ENCODE data around the gene SURF4. TPM values are rescaled to one million over a fixed set of nuclear protein-coding genes. Genes with fewer than 3 reads are reported as not detected.

Gene SURF4
- total and polyA plus RNA-seq, 2 of the 13 experiments (the other 11 are each of a cell fraction or from before 2014, with no cell fraction given), result 220 to 265 TPM

- WGBS (ENCODE audit: low lambda C conversion rate), result 0% methylated on average over 12 of the region's 41 CpGs
- peak overlapping the region; percentile 99 for H3K9ac ChIP-seq (ENCODE audit: insufficient read depth, low read depth, low read length)
- POLR2A ChIA-PET, result interaction anchor here (0.6 to 2.6 kb wide), 25 partner anchors 8 to 367 kb away, joined by 3 to 22 read pairs (median 5); partner anchors contain the start of genes ADAMTS13, CACFD1, REXO4 and SLC2A6
- peak overlapping the region; percentile 97 for H3K27ac ChIP-seq (ENCODE audit: extremely low read length, insufficient read depth, low read length)
- H4K20me1 ChIP-seq (ENCODE audit: insufficient read depth, low read length), result peaks cover 19% of the 10 kb centered on the region
- FAIRE-seq (no peak), DNase-seq (ENCODE audit: low spot score) (no peak), ATAC-seq (peak; percentile 79)
- BruUV-seq (replicated peaks), result no TSS peak
- peak overlapping the region; percentile 82 to 100 (median 97) for H3K4me3 ChIP-seq (replicated peaks in 1 of 3; ENCODE audit: insufficient read depth in 1 of 3, low read depth in 2 of 3, low read length in 3 of 3)
- no peak overlapping the region for H2AFZ ChIP-seq (ENCODE audit: low read length)
- in situ Hi-C loops (cut with HindIII; ENCODE audit: extremely low pct_ligation_motif_present, low pct_unique_long_range_greater_than_20kb) (no loop called here), intact Hi-C loops (cut with micrococcal nuclease; ENCODE audit: unreplicated experiment) (no loop called here)
- CTCF ChIA-PET (ENCODE audit: low intra/inter-chr PET ratio, low total read pairs), result no interaction called here
- H3K36me3 ChIP-seq (replicated peaks in 1 of 2; ENCODE audit: control insufficient read depth in 1 of 2, insufficient read depth in 2 of 2, low read length in 2 of 2), result peaks cover 20 to 67% of the 10 kb centered on the region in 2 experiments
- peaks cover 29% of the 10 kb centered on the region for H3K4me1 ChIP-seq (ENCODE audit: insufficient read depth, low read length)
- H3K4me2 ChIP-seq (ENCODE audit: low read depth, low read length), result peak overlapping the region; percentile 97
- H3K27me3 ChIP-seq (ENCODE audit: control insufficient read depth in 1 of 2, insufficient read depth in 2 of 2, low read length in 2 of 2), result no peaks in the 10 kb centered on the region; a peak in 1 of 5 replicates
- peaks cover 34% of the 10 kb centered on the region for H3K79me2 ChIP-seq (ENCODE audit: insufficient read depth, low read length)
- no peaks in the 10 kb centered on the region for H3K9me3 ChIP-seq (ENCODE audit: low read length)
- no peak for TF ChIP-seq RNF2 (conservative IDR thresholded peaks at IDR 0.05; ENCODE audit: low read depth)
- no peak for TF ChIP-seq TMF1 (CRISPR knock-in tag; IDR thresholded peaks at IDR 0.05; ENCODE audit: low read depth)
- TF ChIP-seq ZSCAN21 (CRISPR knock-in tag; IDR thresholded peaks at IDR 0.05; ENCODE audit: borderline replicate concordance), result no peak
- TF ChIP-seq ELF1 (CRISPR knock-in tag; IDR thresholded peaks at IDR 0.05), result no peak
- TF ChIP-seq HIC2 (CRISPR knock-in tag; IDR thresholded peaks at IDR 0.05; ENCODE audit: low read depth), result no peak
- TF ChIP-seq ZNF430 (CRISPR knock-in tag; IDR thresholded peaks at IDR 0.05), result no peak
- TF ChIP-seq ZBED4 (CRISPR knock-in tag; IDR thresholded peaks at IDR 0.05; ENCODE audit: borderline replicate concordance), result no peak
- no peak for TF ChIP-seq ELF3 (CRISPR knock-in tag; IDR thresholded peaks at IDR 0.05)
- no peak for TF ChIP-seq ZNF30 (CRISPR knock-in tag; IDR thresholded peaks at IDR 0.05)
- no peak for TF ChIP-seq ZNF552 (CRISPR knock-in tag; IDR thresholded peaks at IDR 0.05; ENCODE audit: borderline replicate concordance)
- TF ChIP-seq ELK4 (CRISPR knock-in tag; IDR thresholded peaks at IDR 0.05; ENCODE audit: borderline replicate concordance), result no peak
- no peak for TF ChIP-seq PBX2 (CRISPR knock-in tag; IDR thresholded peaks at IDR 0.05)
- 0 out of 2 replicates have a peak, but pooled peaks have one; percentile 4 for TF ChIP-seq RNF219 (CRISPR knock-in tag; IDR thresholded peaks at IDR 0.05)
- TF ChIP-seq XRCC5 (optimal IDR thresholded peaks at IDR 0.05; ENCODE audit: low read length), result no peak
Observed at GRCh38 chr9:133347515-133347984, 28.3 kb downstream of the SURF4 start.
